OCI-LY7 (cell line): ENCODE measurements around the gene MSH3. TPM values are rescaled to one million over a fixed set of nuclear protein-coding genes. Genes with fewer than 3 reads are reported as not detected.

Experiments used
- BruUV-seq: library from RNA; stranded (reverse); fragments of 400-500 nt; replicated peaks from 2 replicates; lab custom pipeline; 2021; lab: Mats Ljungman, UMichigan
- CTCF ChIA-PET: fragments of 300-600 bp; sonication (Branson Sonifier 250); formaldehyde crosslinking; loops from one replicate; lab custom pipeline; 2022; ENCODE audit warnings: antibody characterized with exemption; ENCODE audit not compliant: unreplicated experiment; lab: Charles Lee
- POLR2A ChIA-PET: fragments of 300-600 bp; sonication (Branson Sonifier 250); formaldehyde crosslinking; loops from one replicate; lab custom pipeline; 2022; ENCODE audit warnings: antibody characterized with exemption; lab: Charles Lee
- DNase-seq: peaks from one replicate; pipeline ENCODE4 v3.0.0-alpha.2; 2015; ENCODE audit warnings: low spot score
- H2AFZ ChIP-seq: fragments of 200-600 bp; sonication (generic), shearing (Covaris generic); 2 replicates; pipeline ENCODE4 v1.6.1; 2014; ENCODE audit warnings: mild to moderate bottlenecking, antibody characterized with exemption, low read length, moderate library complexity
- H3K27ac ChIP-seq: fragments of 200-600 bp; sonication (generic); 2 replicates; pipeline ENCODE4 v1.5.1; 2014; ENCODE audit warnings: mixed run types, low read depth, mild to moderate bottlenecking, moderate library complexity, low read length, inconsistent platforms; ENCODE audit not compliant: poor library complexity, severe bottlenecking
- H3K36me3 ChIP-seq: fragments of 200-600 bp; sonication (generic); 2 replicates; pipeline ENCODE4 v1.6.1; 2014; ENCODE audit warnings: mild to moderate bottlenecking, antibody characterized with exemption, low read length, moderate library complexity, mixed read lengths; ENCODE audit not compliant: insufficient read depth
- H3K4me1 ChIP-seq: fragments of 200-600 bp; sonication (generic); 2 replicates; pipeline ENCODE4 v1.5.1; 2014; ENCODE audit warnings: mild to moderate bottlenecking, low read length; ENCODE audit not compliant: insufficient read depth, poor library complexity, severe bottlenecking
- H3K4me2 ChIP-seq: fragments of 200-600 bp; sonication (generic); 2 replicates; pipeline ENCODE4 v1.6.1; 2014; ENCODE audit warnings: mild to moderate bottlenecking, low read length
- H3K4me3 ChIP-seq: fragments of 200-600 bp; sonication (generic); 2 replicates; pipeline ENCODE4 v1.5.1; 2014; ENCODE audit warnings: mild to moderate bottlenecking, low read depth, low read length; ENCODE audit not compliant: poor library complexity, severe bottlenecking
- H3K79me2 ChIP-seq: fragments of 200-600 bp; sonication (generic); 2 replicates; pipeline ENCODE4 v1.6.1; 2016; ENCODE audit warnings: low read depth, mild to moderate bottlenecking, low read length, moderate library complexity, mixed read lengths; ENCODE audit not compliant: insufficient read depth
- H3K9me2 ChIP-seq: fragments of 200-600 bp; sonication (generic); 2 replicates; pipeline ENCODE4 v1.6.1; 2016; ENCODE audit warnings: mild to moderate bottlenecking, low read length, mixed read lengths; ENCODE audit not compliant: insufficient read depth
- H3K9me3 ChIP-seq: fragments of 200-600 bp; sonication (generic); 2 replicates; pipeline ENCODE4 v1.6.1; 2014; ENCODE audit warnings: mild to moderate bottlenecking, mixed run types, low read length, mixed read lengths
- H4K20me1 ChIP-seq: fragments of 200-600 bp; sonication (generic); 2 replicates; pipeline ENCODE4 v1.6.1; 2014; ENCODE audit warnings: mild to moderate bottlenecking, antibody characterized with exemption, low read length, moderate library complexity, mixed read lengths; ENCODE audit not compliant: insufficient read depth
- CTCF ChIP-seq: fragments of 200-600 bp; sonication (generic); conservative IDR thresholded peaks from 2 replicates; pipeline ENCODE4 v1.5.1; 2014; ENCODE audit warnings: mild to moderate bottlenecking, antibody characterized with exemption, low read length, moderate library complexity, mixed read lengths
- EZH2phosphoT487 ChIP-seq: fragments of 200-600 bp; sonication (generic); IDR thresholded peaks from 2 replicates; pipeline ENCODE4 v1.6.1; 2018; ENCODE audit warnings: low read depth, borderline replicate concordance, mild to moderate bottlenecking, mixed run types, antibody characterized with exemption, low read length, moderate library complexity, mixed read lengths
- intact Hi-C: fragments of 100-400 bp; cut with micrococcal nuclease; formaldehyde crosslinking; loops from one replicate; pipeline ENCODE4 v1.10.0; 2022; ENCODE audit not compliant: unreplicated experiment
- total RNA-seq, 2 experiments: library from RNA; depleted of rRNA in 1 of 2; stranded (reverse); fragments of >200 nt in 1 of 2; shearing (Covaris generic) in 1 of 2; gene quantifications; 2 replicates each; pipeline ENCODE4 v1.2.3, GENCODE V29; 2014 to 2022

Gene MSH3
- total RNA-seq, 2 experiments from 2014 or later: 15.4 to 28.3 TPM

GRCh38 chr5:80703291-80703690 lies 48.8 kb downstream of the MSH3 start:
- Histone ChIP-seq H3K4me3 (no peak overlapping the region), H3K36me3 (peaks cover 64% of the 10 kb centered on the region), H3K4me2 (no peak overlapping the region), H3K79me2 (no peaks in the 10 kb centered on the region), H4K20me1 (0 out of 2 replicates have a peak, but pooled peaks cover 9% of the 10 kb centered on the region), H2AFZ (no peak overlapping the region), H3K9me2 (no peaks in the 10 kb centered on the region), H3K4me1 (no peaks in the 10 kb centered on the region), H3K9me3 (no peaks in the 10 kb centered on the region), H3K27ac (no peak overlapping the region)
- DNase-seq: no peak
- TF ChIP-seq EZH2phosphoT487: no peak
- ChIA-PET POLR2A (interaction anchor here (1.0 kb wide), 1 partner anchor 27 kb away, joined by 3 read pairs; no protein-coding TSS in a partner anchor), CTCF (no interaction called here)
- intact Hi-C loops: no loop called here
- BruUV-seq: no TSS peak

GRCh38 chr5:80703747-80704146 lies 49.3 kb downstream of the MSH3 start:
- POLR2A ChIA-PET: no interaction called here
- CTCF ChIA-PET: no interaction called here
- Histone ChIP-seq H2AFZ (no peak overlapping the region), H3K79me2 (no peaks in the 10 kb centered on the region), H3K9me3 (no peaks in the 10 kb centered on the region), H3K4me1 (no peaks in the 10 kb centered on the region), H4K20me1 (0 out of 2 replicates have a peak, but pooled peaks cover 9% of the 10 kb centered on the region), H3K4me2 (no peak overlapping the region), H3K36me3 (peaks cover 63% of the 10 kb centered on the region), H3K27ac (no peak overlapping the region), H3K4me3 (no peak overlapping the region), H3K9me2 (no peaks in the 10 kb centered on the region)
- no peak for TF ChIP-seq CTCF
- no peak for TF ChIP-seq EZH2phosphoT487
- DNase-seq: no peak
- BruUV-seq: no TSS peak
- intact Hi-C loops: no loop called here

GRCh38 chr5:80704221-80704620 lies 49.8 kb downstream of the MSH3 start:
- ChIA-PET POLR2A (no interaction called here), CTCF (no interaction called here)
- H3K9me2 ChIP-seq: no peaks in the 10 kb centered on the region
- H3K27ac ChIP-seq: no peak overlapping the region
- H3K79me2 ChIP-seq: no peaks in the 10 kb centered on the region
- DNase-seq: no peak
- no peak for TF ChIP-seq CTCF
- peaks cover 64% of the 10 kb centered on the region for H3K36me3 ChIP-seq
- no TSS peak for BruUV-seq
- H4K20me1 ChIP-seq: 0 out of 2 replicates have a peak, but pooled peaks cover 9% of the 10 kb centered on the region
- no peaks in the 10 kb centered on the region for H3K4me1 ChIP-seq
- intact Hi-C loops: no loop called here
- no peak overlapping the region for H2AFZ ChIP-seq
- no peaks in the 10 kb centered on the region for H3K9me3 ChIP-seq
- H3K4me3 ChIP-seq: no peak overlapping the region
- H3K4me2 ChIP-seq: no peak overlapping the region
